GM21367 (cell line): ENCODE measurements around the gene IDH3A.
"Not testable (repeated sequence)": the region's sequence is repeated elsewhere in the genome, so short reads cannot be mapped to it uniquely, and the experiment has no call there.

Experiments used
- ATAC-seq: cut with Tn5 transposase; IDR thresholded peaks from one replicate; pipeline ENCODE4 v1.9.1; 2021; ENCODE audit not compliant: unreplicated experiment

IDH3A gene

DNA sequence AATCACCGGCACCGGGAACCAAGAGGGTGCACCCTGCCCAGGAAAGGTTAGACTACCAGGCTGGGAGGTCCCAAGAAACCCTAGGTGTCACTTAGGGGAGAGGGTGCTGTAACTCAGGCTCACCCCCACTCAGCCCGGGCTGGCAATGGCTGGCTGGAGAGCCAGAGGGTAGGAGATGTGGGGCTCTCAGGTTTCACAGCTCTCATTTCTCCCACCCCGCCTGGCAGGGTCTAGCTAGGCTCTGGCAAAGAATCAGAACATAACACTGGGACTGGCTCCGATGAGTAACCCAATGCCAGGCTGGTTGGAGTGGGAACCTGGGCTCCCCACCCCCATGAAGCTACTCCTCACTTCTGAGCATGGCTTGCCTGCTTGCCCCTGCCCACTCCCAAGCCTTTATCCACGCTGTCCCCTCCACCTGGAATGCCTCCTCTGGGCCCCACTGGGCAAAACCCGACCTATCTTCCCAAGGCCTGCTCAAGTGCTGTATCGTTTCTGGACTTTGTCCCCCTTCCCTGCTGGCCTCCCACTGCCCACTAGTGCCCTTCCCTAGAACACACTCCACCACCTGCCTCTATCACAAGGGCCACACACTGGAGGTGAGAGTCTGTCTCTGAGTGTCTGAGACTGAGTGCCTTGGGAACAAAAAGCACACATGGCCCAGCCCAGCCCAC lies 19.9 kb upstream of the IDH3A start:
- no peak for ATAC-seq

DNA sequence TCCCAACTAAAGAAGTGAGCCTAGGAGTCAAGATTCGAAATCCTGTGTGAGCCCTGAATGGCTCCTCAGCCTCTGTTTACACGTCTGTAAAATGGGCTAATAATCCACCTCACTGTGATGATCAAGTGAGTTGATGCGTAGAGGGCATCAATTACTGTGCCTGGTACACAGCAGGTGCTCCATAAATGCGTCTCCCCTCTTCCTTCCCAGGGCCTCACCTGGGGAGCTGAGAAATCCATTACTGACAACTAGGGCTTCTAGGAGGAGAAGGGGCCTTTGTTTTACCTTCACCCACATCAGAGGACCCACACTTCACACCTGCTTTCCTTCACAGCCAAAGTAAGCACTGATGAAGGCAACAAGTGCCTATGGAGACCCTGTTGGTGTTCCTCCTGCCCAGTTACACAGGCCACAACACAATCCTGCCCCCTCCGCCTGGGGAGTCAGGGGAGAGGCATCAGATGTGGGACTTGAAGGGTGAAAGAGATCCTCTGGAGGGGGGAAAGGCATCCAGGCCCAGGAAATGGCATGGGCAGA lies 19.3 kb upstream of the IDH3A start:
- ATAC-seq: no peak

DNA sequence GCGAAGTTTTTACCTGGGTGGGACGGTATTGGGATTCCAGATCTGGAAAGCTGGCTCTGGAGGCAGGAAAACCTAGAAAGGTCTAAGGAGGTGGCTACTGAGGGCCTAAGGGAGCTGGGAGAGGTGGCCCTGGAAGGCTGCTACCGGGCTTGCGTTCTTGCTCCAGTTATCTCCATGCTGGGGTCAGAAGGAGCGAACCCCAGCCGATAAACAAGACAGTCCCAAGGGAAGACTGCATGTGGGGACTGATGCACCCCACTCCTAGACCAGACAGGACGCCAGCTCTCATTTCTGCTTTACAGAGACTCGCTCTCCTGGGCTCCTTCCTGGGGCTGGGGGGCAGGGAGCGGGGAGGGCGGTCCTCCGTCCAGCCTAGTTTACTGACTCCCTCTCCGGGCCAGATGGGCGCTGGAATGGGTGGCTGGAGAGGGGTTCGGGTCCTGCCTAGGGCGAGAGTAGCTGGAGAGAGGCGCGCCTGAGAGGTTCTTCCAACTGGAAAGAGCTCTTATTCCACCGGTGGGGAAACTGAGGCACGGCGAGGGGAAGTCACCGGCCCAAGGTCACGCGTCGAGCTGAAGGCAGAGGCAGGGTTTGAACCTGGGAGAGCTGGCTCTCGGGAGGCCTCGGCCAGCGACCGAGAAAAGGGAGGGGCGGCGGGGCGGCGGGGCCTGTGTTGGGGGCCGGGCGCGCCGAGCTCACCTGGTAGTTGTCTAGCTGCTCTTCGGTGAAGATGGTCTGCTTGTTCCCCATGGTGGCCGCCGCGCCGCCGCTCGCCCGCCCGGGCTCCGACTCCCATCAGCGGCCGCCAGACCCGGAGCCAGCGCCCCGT lies 18.5 kb upstream of the IDH3A start:
- ATAC-seq: no peak

DNA sequence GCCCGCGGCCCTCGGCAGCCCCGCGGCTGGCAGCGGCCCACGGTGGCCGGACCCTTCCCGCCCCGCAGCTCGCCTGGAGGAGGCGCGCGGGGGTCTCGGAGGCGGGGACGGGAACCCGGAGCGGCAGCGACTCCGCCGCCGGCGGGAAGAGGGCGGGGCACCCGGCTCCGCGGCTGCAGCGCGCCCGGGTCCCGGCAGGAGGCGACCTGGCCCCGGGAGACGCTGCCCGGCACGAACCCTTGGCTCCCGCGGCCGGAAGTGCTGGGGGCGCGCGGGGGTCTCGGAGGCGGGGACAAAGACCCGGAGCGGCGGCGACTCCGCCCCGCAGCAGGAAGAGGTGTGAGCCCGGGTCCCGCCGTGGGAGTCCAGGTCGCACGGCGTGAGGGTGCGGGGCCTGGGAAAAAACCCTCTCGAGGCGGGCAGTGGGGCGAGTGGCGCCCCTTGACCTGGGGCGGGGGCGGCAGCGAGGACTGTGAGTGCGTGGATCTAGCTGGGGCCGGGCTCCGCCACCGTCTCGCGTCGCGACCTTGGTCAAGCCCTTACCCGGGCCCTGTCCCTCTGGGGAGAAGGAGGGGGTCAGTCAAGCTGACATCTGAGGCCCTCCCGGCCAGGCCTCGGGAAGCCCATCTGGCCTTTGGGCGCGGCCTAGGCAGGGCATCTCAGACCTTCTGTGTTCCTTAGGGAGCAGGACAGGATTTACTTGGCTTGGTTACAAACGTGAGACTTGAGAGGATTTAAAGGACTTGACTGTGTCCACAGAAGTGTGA lies 17.7 kb upstream of the IDH3A start, which contains the start of gene CIB2:
Gene CIB2 (minus strand): TSS at position 151 of the 767 bp plus-strand sequence. CDS start 230 bp downstream, outside the sequence.
- peak; percentile 69 for ATAC-seq

DNA sequence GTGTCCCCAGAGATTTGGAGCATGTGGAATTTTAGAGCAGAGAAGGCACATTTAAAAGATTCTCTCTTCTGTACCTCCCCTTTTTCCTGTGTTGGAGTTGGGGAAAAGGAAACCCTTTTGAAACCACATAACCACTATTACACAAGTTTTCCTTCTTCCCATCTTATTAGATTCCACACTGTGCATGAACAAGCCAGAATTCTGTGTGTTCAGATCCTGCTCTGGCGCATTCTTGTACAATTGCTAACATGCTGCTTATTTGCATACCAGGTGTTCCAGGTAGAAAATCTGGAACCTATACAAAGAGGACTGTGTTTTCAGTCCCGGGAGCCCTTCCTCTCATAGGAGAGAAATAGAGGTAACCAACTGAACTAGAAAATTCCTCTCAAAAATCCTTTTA lies 15.4 kb upstream of the IDH3A start:
- no peak for ATAC-seq

DNA sequence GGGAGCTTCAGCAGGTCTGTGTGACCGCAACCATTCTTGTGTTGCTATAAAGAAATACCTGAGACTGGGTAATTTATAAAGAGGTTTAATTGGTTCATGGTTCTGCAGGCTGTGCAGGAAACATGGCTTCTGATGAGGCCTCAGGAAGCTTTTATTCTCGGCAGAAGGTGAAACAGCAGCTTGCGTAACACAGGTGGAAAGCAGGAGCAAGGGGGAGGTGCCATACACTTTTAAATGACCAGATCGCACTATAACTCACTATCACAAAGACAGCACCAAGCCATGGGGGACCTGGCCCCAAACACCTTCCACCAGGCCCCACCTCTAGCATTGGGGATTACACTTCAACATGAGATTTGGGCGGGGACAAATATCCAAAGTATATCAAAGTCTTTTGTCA lies 9.6 kb upstream of the IDH3A start:
- ATAC-seq: no peak

DNA sequence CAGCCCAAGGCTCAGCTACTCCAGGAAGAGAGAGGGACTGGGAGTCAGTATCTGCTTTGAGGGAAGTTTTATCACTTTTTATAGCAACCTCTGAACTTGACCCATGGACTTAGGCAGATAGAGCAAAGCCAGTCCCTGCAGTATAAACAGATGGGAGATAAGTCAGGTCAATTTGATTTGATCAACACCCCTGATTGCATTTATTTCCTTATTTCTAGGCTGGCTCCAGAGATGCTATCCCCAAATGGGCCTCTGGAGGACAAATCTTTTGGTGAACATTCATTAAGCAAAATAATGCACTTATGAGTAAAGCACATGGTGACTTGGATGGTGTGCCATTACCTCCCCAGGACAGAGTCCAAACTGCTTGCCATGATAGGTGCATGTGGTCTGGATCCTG lies 8.9 kb upstream of the IDH3A start:
- no peak for ATAC-seq

DNA sequence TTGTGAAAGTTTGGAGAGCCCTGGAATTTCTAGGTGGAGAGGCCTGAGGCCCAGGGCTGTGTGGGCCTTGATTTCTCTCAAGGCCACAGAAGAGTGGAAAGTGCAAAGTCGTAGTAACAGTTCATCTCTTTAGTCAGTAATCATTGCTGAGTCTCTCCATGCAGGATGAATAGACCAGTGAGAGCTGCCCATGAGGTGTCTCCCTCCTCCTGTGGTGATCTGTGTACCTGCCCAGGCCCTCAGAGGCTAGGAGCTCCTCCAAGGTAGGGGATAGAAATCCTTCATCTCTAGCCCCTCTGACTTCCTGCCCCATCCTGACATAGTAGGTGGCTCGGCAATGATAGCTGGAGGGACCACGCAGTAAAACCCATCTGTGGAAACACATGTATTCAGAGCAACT lies 6.8 kb upstream of the IDH3A start:
- ATAC-seq: no peak

DNA sequence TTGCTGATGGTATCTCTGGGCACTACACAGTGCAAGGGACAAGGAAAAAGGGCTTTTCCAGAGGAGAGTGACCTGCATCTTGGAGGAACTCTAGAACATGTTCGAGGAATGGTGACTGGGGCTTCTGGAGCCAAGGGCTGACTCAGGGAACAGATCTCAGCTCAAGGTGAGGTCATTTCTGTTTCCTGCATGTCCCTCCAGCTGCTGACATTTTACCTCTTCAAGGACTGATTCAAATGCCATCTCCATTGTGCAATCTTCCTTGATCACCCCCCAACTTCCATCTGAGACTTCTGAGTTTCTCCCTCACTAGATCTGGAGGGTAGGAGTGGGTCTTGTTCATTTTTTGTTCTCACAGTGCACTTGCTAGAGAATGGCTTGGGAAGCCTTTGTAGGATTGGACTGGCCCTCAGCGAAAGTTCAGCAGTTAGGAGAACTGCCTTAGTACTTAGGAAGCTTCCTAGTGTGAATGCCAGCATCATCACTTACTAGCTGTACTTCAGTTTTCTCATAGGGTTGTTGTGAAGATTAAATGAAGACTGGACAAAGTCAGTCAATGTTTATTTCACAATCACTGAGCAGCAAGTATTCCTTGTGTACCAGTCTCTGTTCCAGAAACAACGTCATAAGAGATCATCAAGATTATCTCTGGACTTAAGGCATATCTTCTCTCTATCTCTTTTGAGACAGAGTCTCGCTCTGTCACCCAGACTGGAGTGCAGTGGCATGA lies 2.6 kb upstream of the IDH3A start:
- no peak for ATAC-seq

DNA sequence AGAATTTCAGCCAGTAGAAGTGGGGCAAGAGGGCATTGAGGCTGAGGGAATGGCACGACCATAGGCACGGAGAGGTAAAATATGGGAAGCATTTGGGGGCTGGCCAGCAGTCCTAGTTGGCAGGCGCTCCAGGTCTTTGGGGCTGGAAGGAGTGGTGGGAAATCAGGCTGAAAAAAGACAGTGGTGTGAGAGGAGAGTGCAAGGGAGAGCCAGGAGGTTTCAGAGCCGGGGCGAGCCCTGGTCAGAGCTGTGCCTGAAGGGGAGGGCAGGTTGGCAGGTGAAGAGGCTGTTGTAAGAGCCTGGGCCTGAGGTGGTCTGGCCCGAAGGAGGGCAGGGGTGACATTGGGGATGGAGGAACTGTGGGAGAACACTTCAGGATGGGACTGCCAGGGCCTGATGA lies 1.6 kb upstream of the IDH3A start:
- no peak for ATAC-seq

DNA sequence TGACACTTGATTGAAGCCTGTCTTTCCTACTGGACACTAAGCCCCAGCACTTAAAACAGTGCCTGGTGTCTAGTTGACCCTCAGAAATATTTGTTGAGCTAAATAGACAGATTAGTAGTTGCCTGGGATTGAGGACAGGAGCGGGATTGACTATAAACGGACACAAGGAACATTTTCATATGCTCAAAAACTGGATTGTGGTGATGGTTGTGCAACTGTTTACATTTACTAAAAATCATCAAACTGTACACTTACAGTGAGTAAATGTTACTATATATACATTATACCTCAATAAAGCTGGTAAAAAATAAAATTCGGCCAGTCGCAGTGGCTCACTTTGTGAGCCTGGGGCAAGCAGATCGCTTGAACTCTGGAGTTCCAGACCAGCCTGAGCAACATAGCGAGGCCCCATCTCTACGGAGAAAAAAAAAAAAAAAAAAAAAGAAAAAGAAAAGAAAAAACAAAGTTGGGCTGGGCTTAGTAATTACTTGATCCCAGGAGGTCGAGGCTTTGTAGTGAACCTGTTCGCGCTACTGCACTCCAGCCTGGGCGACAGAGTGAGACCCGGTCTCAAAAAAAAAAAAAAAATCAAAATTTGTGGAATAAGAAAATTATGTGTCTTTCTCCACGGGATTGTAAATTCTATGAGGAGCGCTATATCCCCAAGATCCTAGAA lies 632 bp upstream of the IDH3A start:
- ATAC-seq: no peak

DNA sequence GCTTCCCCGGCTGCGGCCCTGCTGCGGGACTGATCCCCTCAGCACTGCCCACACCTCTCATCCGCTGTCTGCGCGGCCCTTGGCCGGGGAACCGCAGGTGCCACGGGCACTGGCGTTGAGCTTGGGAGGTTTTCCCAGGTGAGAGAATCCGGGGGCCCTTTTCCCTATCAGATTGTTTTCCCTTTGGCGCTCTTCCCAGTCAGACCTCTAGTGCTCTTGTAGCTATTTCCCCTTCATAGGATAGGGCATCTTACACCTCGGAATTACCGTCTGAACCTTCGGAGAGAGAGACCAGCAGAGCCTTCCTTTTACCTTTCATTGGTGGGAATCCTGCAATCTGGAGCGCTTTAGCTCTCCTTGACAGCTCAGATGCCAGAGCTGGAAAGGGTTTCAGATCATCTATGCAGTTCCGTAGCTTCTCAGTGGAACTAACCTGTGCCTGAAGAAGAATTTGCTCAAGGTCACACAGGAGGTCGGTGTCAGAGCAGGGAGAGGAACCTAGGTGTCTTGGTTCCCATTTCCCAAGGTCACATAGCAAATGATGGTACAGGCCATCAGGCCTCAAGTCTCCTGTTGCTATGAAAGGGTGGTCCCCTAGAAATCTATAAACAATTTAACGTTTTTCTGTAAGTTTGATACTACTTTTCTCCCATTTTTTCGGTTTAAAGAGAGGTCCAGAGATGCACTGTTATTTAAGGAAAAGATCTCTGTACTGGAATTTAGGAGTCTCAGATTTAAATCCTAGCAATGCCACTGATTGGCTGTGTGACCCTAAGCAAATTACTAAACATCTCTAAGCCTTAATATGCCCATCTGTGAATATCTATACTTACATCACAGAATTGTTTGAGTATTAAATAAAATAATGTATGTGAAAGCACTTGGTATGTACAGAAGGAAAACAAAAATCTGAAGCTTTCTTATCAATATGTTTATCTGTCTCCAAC lies 916 bp downstream of the IDH3A start:
- no peak for ATAC-seq

DNA sequence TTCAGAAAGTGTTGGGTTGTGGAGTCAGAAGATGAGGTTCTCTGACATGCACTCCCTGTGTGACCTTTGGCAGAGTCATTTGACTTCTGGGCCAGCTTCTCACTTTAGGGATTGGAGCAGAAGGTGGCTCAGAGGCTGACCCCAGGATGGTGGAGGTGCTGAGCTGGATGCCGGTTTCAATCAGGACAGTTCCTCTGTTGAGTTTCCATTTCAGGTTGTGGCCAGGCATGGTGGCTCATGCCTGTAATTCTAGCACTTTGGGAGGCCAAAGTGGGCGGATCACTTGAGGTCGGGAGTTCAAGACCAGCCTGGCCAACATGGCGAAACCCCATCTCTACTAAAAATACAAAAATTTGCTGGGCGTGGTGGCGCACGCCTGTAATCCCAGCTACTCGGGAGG lies 1.9 kb downstream of the IDH3A start:
- ATAC-seq: not testable (repeated sequence)

DNA sequence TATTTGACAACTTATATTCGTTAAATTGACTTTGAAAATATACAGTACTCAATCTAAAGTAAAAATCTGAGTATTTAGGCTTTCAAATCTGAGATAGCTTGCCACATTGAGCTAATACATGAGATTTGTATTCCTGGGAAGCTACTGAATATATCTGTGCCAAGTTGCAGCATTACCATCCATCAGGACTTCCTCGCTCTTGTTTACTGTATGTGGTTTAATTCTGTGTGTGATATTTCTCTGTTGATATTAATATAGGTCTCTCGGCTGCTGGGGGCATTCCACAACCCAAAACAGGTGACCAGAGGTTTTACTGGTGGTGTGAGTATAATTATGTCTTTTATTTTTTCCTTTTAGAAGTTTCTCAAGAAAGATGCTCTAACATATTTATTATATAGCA lies 5.8 kb downstream of the IDH3A start:
- ATAC-seq: no peak

DNA sequence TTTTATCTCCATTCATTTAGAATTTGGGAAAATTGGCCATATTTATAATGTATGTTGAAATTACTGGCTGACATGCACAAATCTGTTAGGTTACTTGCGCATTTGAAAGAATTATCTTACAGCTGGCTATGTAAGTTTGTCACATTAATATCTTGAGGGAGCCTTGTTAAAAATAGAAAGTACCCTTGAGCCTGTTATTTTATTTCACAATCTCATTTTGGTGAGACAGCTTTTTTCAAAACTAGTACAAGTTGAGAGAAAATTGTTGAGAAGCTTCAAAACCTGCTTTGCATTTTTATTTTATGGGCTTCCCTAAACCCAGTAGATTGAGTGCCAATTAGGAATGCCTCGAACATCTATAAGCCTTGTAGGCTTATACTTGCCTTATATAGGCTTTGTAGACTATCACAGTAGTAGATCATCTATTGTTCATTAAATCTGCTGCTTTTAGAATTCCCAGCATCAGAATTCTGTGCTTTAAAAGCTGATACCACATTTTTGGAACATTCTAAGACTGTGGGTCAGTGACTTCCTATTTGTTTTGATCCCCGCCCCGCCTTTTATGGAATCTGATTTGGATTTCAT lies 6.3 kb downstream of the IDH3A start:
- no peak for ATAC-seq

DNA sequence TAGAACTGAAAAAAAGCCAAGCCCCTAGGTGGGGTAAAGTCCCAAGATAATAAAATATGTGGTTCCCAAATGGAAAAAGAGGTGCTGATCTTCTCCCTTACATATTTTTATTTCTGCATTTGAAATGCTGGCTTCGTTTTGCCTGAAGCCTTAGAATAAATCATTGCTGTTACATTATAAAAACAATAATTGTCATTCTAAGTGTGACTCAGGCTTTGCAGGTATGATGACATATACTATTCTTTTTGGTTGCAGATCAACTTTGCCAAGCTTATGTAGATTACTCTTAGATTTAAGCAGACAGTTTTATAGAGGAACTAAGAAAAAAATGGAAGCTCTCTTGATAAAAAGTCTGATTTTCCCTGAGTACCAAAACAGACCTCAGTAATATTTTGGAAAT lies 7.5 kb downstream of the IDH3A start:
- no peak for ATAC-seq

DNA sequence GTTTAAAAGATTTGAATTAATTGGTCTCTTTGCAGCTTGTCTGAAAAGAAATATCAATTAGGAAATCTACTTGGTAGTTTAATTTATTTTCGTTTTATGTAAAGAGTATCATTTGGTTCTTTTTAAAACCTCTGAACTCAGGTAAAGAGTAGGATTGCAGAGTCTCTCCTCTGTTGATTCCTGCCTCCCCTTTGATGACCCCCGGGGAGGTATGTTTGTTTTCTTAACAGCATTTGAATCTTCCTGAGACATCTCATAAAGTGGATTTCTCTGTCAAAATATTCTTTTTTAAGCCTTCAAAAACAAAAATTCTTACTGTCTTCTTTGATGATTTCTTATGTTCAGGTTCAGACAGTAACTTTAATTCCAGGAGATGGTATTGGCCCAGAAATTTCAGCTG lies 8.0 kb downstream of the IDH3A start:
- no peak for ATAC-seq

DNA sequence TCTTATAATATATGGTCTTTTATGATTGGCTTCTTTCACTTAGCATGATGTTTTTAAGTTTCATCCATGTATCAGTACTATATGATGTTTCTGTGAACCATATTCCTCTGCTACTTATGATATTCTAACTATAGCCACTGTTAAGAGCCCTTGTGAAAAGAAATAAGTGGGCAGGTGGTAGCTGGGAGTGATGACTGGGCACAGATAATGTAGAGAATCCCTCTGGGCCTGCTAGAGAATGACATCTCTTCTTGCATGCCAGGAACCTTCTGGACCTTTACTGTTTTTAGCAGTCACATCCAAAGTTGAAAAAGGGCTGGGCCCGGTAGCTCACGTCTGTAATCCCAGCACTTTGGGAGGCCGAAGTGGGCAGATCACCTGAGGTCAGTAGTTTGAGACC lies 10.2 kb downstream of the IDH3A start:
- no peak for ATAC-seq

DNA sequence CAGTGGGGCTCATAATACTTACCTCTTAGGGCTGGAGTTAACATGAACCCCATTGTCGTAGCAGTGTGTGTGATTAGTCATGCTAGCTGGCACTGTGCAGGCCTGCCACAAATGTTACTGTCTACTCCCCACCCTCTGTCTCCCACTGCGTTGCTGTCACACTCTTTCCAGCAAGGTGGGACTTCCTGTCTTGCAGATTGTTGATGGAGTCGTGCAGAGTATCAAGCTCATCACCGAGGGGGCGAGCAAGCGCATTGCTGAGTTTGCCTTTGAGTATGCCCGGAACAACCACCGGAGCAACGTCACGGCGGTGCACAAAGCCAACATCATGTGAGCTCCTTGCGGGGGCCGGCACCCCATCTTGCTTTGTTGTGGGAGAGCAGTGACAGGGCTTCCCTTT lies 12.9 kb downstream of the IDH3A start:
- ATAC-seq: no peak
